ENCODE results near the gene ANGPTL2.

Gene ANGPTL2

GRCh38 chr9:127117801-127118200 lies 4.6 kb downstream of the ANGPTL2 start:
- no peak for TF ChIP-seq CTCF (IDR thresholded peaks at IDR 0.05; ENCODE audit: low read depth, low read length)
- no peak for DNase-seq (ENCODE audit: low read depth in 2 of 2)
- H3K4me3 ChIP-seq (replicated peaks in 1 of 2; ENCODE audit: low read depth in 2 of 2, low read length in 2 of 2), result no peak overlapping the region

GRCh38 chr9:127116957-127117356 lies 5.5 kb downstream of the ANGPTL2 start:
- peak in 1 of 2 donors; percentile 34 for DNase-seq (ENCODE audit: low read depth in 2 of 2)
- H3K4me3 ChIP-seq (replicated peaks in 1 of 2; ENCODE audit: low read depth in 2 of 2, low read length in 2 of 2), result no peak overlapping the region
- TF ChIP-seq CTCF (IDR thresholded peaks at IDR 0.05; ENCODE audit: low read depth, low read length), result no peak

GRCh38 chr9:127116088-127116726 lies 6.2 kb downstream of the ANGPTL2 start:
- no peak overlapping the region for H3K4me3 ChIP-seq (replicated peaks in 1 of 2; ENCODE audit: low read depth in 2 of 2, low read length in 2 of 2)
- no peak for TF ChIP-seq CTCF (IDR thresholded peaks at IDR 0.05; ENCODE audit: low read depth, low read length)
- DNase-seq (ENCODE audit: low read depth in 2 of 2), result no peak

- TF ChIP-seq CTCF (IDR thresholded peaks at IDR 0.05; ENCODE audit: low read depth, low read length), result no peak
Measured at GRCh38 chr9:127114606-127115005, 7.8 kb downstream of the ANGPTL2 start.

GRCh38 chr9:127113191-127113972 lies 9.1 kb downstream of the ANGPTL2 start:
- no peak overlapping the region for H3K4me3 ChIP-seq (replicated peaks in 1 of 2; ENCODE audit: low read depth in 2 of 2, low read length in 2 of 2)
- no peak for TF ChIP-seq CTCF (IDR thresholded peaks at IDR 0.05; ENCODE audit: low read depth, low read length)
- no peak for DNase-seq (ENCODE audit: low read depth in 2 of 2)

More at GRCh38 chr9:127114606-127115005, 7.8 kb downstream of the ANGPTL2 start:
- no peak overlapping the region for H3K4me3 ChIP-seq (replicated peaks in 1 of 2; ENCODE audit: low read depth in 2 of 2, low read length in 2 of 2)
- DNase-seq (ENCODE audit: low read depth in 2 of 2), result no peak

GRCh38 chr9:127112735-127113161 lies 9.7 kb downstream of the ANGPTL2 start:
- no peak overlapping the region for H3K4me3 ChIP-seq (replicated peaks in 1 of 2; ENCODE audit: low read depth in 2 of 2, low read length in 2 of 2)
- peak; percentile 18 to 50 for DNase-seq (ENCODE audit: low read depth in 2 of 2)
- TF ChIP-seq CTCF (IDR thresholded peaks at IDR 0.05; ENCODE audit: low read depth, low read length), result no peak

Data from cardiac fibroblast (primary cell).